MV-4-11 (cell line): ENCODE measurements around the gene METTL24.

Source experiments
- DNase-seq: peaks from one replicate; lab custom pipeline; 2025; lab: John Stamatoyannopoulos, UW

METTL24 gene, protein sequence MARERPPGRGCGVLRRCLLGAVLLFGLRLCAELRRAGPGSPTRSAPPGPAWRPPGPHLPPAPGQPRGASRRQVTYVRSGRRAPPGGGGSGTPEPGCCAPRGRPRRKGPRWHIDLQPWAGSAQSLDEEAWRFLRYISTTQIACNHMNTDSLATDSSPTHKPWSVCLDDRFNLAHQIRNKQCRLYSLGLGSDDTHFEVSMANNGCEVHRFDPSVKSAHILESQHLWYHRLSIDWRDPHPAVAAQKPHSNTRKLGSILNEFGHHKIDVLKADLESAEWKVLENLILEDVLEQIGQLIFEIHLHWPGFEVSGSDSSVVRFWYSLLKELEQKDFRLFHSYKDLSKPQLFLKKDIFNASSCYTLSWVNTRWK

DNA sequence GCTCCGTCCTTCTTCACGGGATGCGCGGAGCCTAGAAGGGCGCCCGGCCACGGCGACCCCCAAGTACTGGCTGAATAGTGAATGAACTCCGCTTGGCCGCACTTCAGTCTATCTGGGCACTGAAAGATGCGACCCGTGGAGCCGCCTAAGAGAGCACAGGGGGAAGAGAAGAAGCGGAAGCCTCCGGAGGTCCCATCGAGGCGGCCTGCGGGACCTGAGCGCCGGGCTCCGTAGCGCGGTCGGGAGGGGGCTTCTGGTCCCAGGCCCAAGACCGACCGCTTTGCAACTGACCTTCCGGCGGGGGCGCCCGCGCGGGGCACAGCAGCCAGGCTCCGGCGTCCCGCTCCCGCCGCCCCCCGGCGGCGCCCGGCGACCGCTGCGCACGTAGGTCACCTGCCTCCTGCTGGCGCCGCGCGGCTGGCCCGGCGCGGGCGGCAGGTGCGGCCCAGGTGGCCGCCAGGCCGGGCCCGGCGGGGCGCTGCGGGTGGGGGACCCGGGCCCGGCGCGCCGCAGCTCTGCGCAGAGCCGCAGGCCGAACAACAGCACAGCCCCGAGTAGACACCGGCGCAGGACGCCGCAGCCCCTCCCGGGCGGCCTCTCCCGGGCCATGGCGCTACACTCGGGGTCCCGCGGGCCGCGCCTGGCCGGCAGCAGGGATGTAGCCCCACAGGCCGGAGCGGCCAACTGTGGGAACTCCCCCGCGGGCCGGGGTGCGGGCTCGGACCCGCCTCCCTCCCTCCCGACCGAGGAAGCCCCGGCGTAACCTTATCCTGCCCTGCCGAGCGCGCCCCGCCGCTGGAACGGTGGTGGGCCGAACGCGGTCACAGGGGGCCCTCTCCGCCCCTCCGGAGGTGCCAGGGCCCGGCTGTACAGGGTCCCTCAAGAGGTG lies at the start of gene METTL24:
TSS of gene METTL24 (minus strand) at position 686 of the 889 bp plus-strand sequence. CDS start at position 609, 77 bp downstream.
- no peak for DNase-seq

DNA sequence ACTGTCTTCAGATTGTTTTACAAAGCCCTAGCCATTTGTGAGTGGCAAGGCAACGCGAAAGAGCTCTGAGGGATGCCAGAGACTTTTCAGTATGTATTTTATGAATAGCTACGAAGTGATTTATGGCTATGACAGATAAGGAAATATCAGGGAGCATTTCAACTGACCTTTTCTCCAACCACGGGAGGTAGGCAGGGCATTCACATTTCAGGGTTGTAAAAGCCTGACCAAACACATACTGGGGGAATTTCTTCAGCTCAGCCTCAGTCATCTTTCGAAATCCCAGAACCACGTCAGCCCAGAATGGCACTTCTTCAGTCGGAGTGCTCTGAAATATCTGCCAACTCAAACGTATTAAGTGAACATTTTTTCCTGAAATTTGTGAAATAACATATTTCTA lies 46.5 kb upstream of the METTL24 start:
- DNase-seq = peak; percentile 51

DNA sequence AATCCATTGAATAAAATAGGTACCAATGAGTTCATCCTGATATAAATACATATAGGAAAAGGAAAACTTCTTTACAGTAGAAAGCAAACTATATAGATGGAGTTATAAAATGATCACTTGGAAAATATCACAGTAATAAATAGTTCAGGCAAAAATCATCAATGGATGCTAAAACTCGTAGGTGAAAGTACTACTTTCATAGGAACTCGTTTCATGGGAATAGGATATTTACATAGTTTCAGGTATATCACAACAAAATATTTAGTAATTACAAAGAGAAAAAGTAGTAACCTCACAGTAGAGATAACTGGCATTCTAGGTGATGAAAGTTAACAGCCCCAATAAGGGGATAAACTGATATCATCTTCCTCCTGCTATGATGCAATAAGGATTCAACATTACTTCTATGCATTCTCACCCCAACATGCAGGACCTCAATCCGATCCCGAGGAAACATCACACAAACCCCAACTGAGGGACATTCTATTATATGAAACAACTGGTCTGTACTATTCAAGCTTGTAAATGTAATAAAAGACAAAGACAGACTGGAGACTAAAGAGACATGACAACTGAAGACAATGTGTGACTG lies 43.5 kb upstream of the METTL24 start:
- no peak for DNase-seq

DNA sequence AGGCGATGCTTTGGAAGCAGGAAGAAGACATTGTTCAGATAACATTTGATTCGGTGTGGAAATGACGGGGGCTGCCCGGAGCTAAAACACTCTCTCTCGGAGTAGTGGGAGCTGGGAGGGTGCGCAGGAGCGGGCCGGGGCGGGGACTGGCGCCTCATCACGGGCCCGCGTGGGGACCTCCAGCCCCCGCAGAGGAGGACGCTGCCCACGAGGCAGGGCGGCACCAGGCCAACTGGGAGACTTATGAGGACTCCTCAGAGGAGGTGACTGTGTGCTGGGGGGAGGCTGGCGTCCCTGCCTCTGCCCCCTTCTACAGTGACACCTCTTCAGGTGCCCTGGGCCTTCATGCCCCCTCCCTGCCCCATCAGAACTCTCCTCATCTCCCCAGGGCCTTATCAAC lies 42.1 kb upstream of the METTL24 start:
- no peak for DNase-seq

DNA sequence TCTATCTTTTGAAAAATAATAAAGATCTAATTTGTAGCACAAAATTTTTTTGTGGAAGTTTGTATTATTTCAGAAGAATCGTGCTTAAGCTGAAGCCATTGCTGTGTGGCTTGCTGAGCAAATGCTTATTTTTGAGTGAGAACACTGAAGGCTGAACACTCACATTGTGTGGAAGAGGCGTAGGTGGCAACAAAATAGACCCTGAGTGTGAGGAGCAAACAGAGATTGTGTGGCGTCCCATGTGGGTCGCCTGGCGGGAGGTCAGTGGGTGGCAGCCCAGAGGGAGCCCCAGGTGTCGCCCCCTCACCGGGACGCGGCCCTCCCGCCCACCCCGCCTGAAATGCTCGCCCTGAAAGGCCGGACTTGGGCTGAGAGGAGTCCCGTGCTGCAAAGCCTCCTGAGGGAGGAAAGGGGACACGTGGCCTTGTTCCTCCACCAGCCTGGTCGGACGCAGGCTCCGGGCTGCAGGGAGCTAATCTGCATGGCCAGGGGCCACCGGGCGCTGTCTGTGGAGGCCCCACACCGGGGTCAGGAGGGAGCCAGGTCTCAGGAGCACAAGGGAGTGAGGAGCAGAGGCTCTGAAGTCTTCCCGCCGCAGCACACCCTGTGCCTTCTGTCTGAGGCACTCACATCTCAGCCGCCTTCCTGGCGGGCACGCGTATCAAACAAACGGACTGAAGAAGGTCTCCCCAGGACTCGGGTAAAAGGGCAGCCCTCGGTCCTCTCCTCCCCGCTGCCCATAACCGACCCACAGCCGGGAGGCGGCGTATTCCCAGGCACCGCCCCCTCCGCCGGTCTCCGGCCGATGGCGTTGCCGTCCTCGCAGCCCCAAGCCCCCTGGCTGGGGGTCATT lies 41.3 kb upstream of the METTL24 start:
- DNase-seq = no peak

DNA sequence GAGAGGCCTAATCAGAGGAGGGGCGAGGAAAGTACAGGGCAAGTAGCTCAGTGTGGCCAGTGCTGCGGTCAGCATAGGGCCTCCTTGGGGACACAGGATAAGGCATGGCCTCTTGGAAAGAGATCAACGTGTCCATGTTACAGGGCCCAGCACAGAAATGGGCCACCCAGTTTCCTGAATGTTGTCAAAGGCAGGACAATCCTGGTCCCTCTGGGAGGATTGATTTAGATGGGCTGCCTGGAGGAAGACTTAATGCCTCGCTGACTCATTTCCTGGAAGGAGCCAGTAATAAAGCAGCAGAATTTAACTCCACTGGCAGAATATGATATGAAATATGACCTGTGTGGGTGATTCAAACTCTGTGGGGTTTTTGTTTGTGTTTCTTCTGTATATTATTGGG lies 40.6 kb upstream of the METTL24 start:
- DNase-seq = peak; percentile 73

DNA sequence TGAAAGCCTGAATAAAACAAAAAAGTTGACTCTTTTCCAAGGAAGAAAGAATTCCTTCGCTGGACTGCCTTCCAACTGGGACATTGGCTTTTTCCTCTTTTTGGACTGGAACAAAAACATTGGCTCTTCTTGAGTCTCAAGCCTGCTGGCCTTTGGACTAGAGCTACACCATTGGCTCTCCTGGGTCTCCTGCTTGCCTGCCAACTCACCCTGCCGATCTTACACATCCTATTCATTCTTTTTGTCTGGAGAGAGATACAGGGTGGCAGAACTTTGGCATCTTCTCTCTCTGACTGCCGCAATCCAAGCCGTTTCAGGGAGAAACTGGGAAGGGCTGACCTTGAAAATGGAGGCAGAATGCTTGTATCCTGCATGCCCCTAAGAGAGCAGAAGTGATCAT lies 37.1 kb upstream of the METTL24 start:
- DNase-seq = no peak

DNA sequence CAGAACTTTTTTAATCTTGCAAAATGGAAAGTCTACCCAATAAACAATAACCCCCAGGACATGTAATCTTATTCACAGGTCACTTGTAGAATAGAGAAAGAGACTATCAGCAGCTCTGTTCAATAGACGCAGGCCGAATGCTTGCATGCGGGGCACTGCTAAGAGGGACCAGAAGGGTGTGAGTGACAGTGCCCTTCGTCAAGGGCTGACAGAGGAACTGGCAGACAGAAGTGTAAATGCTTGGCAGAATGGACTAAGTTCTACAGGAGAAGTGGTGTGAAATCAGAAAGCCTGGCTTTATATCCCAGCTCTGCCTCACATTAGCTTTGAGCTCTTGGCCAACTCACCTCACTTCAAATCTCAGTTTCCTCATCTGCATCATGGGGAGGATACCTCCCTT lies 36.3 kb upstream of the METTL24 start:
- no peak for DNase-seq

DNA sequence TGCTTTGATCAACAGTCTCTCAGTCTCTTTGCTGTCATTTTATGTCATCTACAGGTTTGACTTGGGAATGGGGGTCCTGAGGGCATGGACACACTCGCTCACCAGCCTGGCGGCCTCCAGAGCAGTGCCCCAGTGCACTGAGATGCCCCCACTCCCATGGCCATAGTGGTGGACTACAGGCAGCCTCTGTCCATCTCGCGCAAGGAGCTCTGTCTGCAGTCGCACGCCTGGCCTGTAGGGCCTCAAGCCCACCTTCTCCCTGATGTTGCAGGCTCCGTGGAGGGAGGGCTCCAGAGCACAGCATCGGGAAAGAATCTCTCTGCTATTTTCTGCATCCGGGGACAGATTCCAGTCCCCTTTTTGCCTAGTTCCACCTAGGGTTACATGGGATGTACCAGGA lies 34.6 kb upstream of the METTL24 start:
- no peak for DNase-seq

DNA sequence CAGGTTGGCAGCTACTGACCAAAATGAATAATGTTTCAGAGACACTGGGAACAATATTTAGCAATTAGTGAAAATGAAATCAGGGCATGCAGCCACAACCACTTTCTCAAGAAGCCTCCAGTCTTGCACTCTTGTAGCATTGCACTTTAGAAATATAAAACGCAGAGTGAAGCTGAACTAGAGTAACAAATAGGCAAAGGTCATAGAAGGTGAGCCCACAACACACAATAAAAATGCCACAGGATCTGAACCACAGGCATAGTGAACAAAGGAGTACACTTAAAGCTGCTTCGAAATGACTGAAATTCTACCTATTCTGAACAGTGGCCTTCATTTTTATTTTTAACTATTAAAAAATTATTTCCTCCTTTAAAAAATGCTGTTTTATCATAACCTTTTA lies 32.3 kb upstream of the METTL24 start:
- DNase-seq = no peak

DNA sequence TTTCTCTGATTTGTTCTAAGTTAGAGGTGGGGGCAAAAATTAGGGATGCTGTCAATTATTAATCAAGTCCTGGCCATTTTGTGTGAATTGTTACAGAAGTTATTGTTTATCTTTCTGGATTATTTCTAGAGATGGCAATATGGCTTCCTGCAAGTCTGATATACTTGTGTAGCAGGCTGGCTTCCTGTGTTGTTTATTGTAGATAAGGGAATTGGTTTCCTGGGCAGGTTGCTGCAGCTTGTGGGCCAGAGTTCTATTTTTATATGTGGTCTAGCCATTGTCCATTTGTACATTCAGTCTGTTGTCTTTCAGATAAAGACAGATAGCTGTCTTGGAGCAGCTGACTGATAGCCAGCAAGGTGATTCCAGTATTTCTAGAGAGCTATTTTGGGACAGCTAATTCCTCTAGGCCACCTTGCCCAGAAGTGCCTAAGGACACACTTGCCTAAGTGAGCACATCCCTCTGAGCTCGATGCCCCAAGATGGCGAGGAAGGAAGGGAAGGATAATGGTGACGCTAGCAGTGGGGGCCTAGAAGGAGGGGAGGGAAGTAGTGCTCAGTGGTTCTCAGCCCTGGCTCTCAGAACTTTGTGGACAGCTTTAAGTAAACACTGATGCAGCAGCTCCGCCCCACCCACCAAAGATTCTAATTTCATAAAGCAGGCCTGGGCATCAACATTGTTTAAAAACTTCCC lies 31.7 kb upstream of the METTL24 start:
- DNase-seq = no peak

DNA sequence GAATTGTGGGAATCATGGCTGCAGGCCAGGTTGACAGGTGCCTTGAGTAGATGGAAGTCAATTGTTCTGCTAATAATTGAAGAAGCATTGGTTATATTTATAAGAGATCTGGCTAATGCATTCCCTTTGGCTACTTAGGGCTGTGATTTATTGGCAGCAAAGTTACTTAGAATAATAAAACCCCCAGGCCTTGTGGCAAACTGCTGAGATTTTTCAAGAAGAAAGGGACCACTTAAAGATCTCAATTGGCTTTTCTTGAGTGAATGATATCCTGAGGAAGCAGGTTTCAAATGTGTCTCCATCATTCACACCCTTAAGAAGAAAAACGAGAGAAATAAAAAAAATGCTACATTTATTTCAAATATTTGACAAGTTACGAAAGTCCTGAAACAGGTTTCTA lies 29.8 kb upstream of the METTL24 start:
- no peak for DNase-seq

DNA sequence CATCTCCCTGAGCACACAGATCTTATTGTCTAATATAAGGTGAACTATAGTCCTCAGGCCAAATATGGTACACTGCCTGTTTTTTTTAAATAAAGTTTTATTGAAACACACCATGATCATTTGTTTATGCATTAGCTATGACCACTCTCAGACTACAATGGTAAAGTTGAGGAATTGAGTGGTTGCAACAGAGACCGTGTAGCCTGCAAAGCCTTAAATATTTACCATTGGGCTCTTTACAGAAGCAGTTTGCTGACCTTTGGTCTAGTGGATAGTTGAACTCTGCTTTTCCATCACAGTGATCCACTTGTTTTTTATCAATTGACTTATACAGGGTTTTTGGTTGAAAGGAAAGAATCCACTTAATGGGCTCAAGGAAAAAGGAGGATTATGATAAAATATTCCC lies 27.3 kb upstream of the METTL24 start:
- DNase-seq = no peak

DNA sequence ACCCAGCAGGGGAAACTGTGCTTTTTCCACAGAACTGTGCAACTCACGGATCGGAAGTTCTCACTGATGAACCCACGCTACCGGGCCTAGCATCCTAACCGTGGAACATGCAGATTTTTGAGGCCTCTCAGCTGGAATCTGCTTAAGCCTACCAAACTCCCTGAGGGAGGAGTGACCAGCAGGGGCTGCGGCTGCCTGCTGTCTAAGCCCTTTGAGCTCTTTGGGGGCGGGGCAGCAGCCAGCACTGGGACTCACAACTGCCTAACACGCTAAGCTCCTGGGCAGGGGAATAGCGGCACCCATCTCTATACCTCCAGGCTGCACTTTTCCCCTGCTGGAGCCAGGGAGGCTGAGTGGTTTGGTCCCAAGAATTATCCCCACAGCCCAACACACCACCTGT lies 20.4 kb upstream of the METTL24 start:
- no peak for DNase-seq

DNA sequence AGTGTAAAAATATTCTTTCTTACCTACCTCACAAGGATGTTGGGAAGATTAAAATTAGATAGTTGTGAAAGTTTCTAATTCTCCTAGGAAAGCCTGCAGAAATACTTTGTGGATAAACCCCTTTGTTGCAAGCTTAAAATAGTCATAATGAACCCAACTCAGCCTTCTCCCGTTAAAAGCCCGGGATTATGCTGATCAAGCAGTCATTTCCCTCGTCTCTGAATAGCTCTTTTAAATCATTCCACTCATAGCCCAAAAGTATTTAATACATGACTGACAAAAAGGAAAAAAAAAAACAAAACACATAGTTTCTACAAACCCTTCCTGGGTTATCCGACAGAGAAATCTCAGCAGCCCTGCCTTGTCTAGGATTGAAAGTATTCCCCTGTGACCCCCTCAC lies 10.9 kb upstream of the METTL24 start:
- DNase-seq = no peak

DNA sequence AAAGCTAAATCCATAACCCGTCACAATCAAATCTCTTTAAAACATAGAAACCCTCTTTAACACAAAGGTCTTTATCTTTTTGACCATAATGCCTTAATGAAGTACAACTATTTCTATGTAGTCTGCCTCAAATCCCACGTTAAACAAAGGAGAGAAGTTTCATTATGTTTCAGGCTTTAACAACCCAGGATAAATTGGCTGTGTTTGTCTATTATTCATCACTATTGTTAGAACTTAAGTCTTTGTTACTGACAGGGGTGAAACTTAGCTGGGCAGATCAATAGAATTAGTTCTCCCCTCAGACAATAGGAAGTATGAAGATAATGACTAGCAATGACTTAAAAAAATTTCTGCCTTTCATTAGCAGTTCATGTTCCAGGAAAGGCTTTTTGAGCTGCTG lies 10.1 kb upstream of the METTL24 start:
- DNase-seq = no peak

DNA sequence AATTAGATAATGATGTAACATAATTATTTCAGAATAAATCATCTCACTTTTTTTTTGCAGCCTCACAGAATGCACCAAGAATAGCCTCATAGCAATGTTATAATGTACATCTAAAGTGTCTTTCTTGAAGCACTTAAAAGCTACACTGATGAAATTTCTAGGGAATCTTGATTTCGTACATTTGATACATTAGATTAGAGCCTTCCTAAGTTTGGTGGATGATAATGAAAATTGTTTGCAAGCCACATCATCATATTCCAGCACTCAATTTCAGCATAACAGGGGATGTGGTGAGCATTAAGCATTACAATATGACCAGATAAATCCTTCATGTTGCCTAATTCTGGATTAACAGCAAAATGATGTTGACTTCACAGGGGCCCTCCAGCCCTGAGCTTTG lies 9.7 kb upstream of the METTL24 start:
- no peak for DNase-seq

DNA sequence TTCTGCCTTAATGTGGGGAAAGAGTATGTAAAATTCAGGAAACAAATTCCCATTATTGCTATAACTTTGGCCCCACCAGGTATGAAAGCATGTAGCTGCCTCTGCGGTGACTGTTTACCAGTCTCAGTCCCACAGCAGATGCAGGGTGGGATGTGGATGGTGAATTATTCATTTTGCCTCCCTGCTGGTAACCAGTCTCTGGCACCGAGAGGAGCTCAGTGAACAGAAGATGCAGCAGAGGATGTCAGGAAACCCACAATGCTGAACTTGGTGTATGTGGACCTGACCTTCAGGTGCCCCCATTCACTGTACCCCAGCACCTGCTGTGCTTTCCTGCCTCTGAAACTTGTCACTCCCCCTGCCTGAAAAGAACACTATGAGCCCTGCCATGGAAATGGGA lies 8.8 kb upstream of the METTL24 start:
- DNase-seq = no peak

DNA sequence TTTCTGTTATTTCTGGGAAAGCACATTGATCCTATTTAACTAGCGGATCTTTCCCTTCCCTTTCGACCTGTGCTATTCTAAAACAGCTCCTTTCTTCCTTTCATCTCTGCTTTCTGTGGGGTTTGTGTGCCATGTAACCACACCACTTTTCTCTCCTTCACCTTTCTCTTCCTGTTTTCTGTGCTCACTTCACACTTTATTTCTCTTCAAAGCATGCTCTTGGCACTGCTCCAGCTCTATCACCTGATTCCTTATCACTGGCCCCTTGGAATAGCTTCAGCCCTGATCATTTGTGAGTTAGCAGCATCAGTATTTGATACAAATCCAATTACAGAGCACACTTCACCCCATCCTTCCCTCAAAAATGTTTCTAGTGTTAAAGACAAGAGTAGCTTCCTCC lies 8.1 kb upstream of the METTL24 start:
- no peak for DNase-seq

DNA sequence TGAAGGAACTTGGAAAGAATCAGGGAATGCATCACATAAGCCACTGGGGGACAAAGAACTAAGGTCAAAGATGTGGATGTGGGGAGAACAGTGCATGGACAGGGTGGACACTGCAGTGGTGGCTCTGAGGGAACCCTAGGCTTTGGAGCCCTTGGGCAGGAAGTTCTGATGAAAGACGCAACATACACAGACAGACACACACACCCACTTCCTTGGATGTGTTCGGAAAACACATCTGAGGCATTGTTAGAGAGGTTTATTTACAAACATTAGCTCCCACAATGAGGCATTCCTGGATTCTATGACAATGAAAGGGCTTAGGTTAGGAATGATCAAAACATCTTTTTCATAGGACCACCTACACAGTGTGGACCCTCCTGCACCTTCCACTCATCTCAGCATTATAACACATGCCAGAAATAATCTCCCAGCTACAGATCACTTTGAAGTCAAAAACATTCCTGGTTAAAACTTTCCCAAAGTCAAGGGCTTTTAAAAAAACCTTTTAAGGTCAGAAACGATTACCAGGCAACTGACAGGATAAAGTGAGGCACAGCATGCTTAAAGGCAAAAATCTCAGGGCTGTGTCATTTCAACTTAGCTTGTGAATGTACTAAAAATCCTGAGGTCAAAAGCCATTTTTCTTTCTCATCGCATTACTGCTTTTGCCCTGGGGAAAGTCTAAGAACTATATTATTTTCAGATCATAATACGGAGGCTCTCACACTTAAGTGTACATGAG lies 6.4 kb upstream of the METTL24 start:
- DNase-seq = no peak

DNA sequence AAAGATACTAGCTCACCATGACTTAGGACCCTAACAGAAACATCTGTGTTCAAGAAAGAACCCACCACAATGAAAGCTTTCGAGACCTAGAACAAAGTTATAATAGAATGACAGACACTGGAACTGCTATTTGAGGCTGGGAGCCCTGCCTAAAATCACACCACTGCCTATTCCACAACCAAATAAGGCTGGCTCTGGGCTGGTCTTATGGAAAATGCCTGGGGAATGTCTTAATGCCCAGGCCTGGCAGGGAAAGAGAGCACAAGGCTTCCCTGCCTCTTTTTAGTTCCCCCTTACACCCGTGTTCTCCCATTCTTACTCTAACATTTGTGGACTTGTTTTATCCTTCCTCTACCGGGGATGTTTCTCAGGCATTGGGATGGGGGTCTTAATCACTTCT lies 5.6 kb upstream of the METTL24 start:
- DNase-seq = no peak
